GM12872 (cell line): ENCODE results near the gene CNTFR.

ENCODE experiments used
- CTCF ChIP-seq: IDR thresholded peaks from 3 replicates; pipeline ENCODE4 v1.5.1; 2011; ENCODE audit warnings: low read depth, mild to moderate bottlenecking, low read length, moderate library complexity; ENCODE audit not compliant: insufficient read depth

CNTFR gene

DNA sequence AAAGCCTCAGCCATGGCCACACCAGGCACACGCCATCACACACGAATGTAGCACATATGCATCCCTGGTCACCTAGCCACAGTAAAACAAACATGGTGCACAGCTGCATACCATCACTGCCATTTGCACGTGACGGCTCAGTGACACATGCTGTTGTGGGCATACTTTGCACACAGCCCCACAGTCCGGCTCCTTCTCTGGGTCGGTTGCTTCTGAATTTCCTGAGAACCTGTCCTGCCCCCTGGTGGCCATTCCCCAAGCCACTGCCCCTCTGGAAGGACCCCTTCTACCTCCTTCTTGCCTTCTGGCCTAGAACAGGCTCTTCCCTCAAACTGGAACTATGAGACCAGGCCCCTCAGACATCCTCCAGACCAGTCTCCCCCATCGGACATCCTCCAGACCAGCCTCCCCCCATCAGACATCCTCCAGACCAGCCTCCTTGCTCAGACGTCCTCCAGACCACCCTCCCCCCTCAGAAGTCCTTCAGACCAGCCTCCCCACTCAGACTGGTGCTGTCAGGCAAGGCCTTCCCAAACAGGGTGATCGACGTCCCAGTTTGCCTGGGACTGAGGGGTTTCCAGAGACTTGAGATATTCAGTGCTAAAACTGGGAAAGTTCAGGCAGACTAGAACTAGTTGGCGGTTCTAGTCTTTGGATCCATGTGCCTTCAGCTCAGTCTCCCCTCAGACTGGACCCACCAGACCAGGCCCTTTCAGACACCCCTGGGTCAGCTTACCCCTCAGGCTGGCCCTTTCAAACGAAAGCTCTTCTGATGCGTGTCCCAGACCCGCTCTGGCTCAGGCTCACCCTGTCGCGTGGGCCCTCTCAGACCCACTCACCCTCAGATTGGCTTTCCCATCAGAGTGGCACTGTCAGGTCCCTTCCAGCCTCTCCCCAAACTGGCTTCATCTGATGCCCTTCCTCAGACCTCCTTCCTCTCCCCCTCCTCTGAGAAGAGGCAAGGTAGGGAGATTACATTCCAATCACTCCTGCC lies 42.4 kb downstream of the CNTFR start:
- TF ChIP-seq CTCF: peak; percentile 79

DNA sequence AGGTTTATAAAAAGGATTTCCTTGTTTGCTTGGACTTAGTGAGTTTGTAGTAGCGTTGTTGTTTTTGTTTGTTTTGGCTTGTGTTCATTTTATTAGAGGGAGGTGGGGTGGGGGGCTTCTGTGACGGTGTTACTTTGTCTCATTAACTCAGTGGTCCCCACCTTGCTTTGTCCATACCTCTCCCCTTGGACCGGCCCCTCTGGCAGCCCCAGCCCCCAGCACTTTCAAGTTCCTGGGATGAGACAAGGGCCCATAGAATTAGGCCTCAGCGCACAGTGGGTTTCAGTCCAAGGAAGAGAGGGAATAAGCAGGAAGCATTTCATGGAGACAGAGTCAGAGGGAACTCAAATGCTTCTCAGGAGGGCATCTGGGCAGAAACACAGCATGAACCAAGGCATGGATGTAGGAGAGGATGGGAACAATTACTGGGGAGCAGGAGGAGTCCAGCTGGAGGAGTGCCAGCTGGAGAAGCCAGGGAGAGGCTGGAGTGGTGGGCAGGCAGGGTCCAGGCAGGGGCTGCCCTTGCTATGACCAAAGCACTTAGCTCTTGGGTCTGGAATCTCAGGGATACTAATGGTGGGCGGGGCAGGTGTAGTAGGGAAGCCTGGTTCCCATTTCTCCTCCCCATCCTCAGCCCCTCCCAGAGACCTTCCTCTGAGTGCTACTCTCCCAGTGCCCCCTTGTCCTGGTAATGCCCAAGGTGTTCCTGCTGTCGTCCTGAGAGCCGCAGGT lies 43.3 kb downstream of the CNTFR start:
- TF ChIP-seq CTCF: no peak

DNA sequence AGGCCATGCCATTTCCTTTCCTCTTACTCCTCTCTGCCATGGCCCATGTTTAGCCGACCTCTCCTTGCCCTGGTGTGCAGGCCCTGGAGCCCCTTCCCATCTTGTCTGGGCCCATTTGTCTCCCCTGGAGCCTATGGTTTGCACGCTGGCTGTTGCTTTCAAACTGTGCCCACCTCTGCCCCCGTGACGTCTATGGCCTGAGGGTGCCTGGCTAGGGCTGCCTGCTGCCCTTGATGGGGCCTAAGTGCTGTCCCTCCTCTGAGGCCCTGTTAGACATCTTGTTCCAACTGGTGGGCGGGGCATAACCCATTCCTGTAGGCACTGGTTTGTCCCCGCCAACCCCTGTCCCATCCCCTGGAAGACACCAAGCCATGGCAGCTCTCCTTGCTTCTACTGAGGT lies 44.0 kb downstream of the CNTFR start:
- no peak for TF ChIP-seq CTCF

DNA sequence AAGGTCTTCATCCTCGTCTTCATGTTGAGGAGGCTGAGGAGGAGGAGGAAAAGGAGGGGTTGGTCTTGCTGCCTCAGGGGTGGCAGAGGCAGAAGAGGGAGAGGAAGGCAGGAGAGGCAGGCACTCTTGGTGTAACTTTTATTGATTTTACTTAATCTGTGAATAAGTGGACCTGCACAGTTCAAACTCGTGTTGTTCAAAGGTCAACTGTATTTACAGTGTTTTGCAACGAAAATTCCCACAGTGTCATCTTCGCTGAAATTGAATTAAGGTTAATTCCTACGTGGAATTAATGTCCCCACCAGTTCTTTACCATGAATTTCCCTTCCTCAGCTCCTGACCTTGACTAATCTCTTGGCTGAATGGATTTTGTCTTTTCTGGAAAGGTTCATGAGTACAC lies 45.5 kb downstream of the CNTFR start:
- TF ChIP-seq CTCF: no peak

DNA sequence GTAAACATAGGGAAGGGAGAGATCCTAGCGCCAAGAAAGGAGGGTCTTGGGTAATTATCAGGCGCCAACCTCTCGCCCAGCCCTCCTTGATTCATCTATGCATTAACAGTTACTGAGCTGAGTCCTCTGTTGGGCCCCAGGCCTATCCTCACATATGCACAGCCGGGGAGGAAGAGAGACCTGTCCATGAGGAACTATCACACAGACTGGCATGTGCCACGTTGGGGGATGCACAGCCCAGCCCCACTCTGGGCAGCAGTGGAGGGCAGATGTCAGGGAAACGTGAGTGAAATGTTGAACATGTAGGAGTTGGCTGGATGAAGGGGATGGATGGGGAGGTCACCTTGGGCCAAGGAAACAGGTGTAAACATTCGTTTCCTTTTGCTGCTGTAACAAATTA lies 48.0 kb downstream of the CNTFR start:
- no peak for TF ChIP-seq CTCF

GRCh38 chr9:34540827-34541226 lies 48.7 kb downstream of the CNTFR start:
- no peak for TF ChIP-seq CTCF

GRCh38 chr9:34536685-34537084 lies 52.8 kb downstream of the CNTFR start:
- TF ChIP-seq CTCF: no peak
